Kidney epithelial cell (primary cell): ENCODE data around the gene EPPIN. TPM values are rescaled to one million over a fixed set of nuclear protein-coding genes. Genes with fewer than 3 reads are reported as not detected.
"Not testable (repeated sequence)": the region's sequence is repeated elsewhere in the genome, so short reads cannot be mapped to it uniquely, and the experiment has no call there.

Experiments
- DNase-seq: peaks from one replicate; pipeline ENCODE4 v3.0.0-alpha.2; 2010; ENCODE audit warnings: low read depth
- H3K27me3 ChIP-seq: 2 replicates; pipeline ENCODE4 v1.6.0; 2011; ENCODE audit warnings: low read length; ENCODE audit not compliant: control insufficient read depth, insufficient read depth
- H3K36me3 ChIP-seq: 2 replicates; pipeline ENCODE4 v1.5.1; 2011; ENCODE audit warnings: low read length; ENCODE audit not compliant: control insufficient read depth, insufficient read depth
- H3K4me3 ChIP-seq: 2 replicates; pipeline ENCODE4 v1.5.1; 2011; ENCODE audit warnings: low read depth, mild to moderate bottlenecking, control low read depth, low read length
- total RNA-seq: library from RNA; depleted of rRNA; stranded (reverse); fragments of >200 nt; gene quantifications from 2 replicates; pipeline ENCODE4 v1.2.3, GENCODE V29; 2015
- TF ChIP-seq, protein P1 (sequence below): IDR thresholded peaks from 2 replicates; pipeline ENCODE4 v1.5.1; 2011; ENCODE audit warnings: mild to moderate bottlenecking, moderate library complexity, low read length, control low read depth, inconsistent platforms; ENCODE audit not compliant: insufficient read depth, poor library complexity, severe bottlenecking

Gene EPPIN
- total RNA-seq, 1 donor from 2014 or later, result not detected

GRCh38 chr20:45583502-45583901 lies 36.3 kb upstream of the EPPIN start:
- TF ChIP-seq, protein P1, sequence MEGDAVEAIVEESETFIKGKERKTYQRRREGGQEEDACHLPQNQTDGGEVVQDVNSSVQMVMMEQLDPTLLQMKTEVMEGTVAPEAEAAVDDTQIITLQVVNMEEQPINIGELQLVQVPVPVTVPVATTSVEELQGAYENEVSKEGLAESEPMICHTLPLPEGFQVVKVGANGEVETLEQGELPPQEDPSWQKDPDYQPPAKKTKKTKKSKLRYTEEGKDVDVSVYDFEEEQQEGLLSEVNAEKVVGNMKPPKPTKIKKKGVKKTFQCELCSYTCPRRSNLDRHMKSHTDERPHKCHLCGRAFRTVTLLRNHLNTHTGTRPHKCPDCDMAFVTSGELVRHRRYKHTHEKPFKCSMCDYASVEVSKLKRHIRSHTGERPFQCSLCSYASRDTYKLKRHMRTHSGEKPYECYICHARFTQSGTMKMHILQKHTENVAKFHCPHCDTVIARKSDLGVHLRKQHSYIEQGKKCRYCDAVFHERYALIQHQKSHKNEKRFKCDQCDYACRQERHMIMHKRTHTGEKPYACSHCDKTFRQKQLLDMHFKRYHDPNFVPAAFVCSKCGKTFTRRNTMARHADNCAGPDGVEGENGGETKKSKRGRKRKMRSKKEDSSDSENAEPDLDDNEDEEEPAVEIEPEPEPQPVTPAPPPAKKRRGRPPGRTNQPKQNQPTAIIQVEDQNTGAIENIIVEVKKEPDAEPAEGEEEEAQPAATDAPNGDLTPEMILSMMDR, result no peak
- H3K4me3 ChIP-seq, result no peak overlapping the region
- peaks cover 3% of the 10 kb centered on the region for H3K27me3 ChIP-seq
- H3K36me3 ChIP-seq, result no peaks in the 10 kb centered on the region
- no peak for DNase-seq

DNA sequence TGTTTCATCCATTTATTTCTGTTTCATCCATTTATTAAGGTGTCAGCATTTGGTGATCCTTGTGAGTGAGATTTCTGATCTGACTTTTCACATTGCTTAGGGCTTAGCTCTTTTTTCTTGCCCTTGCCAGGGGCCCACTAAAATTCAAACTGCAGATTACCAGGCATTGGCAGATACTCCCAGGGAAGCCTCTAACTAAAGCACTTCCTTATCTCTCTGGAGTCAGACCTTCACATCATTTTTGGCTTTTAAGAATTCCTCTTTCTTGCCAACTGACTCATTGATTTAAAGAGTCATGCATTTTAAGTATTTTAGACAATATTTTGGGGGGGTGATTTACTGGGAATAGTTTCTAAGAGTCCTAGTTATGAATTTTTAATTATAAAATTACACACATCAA lies 34.5 kb upstream of the EPPIN start:
- DNase-seq, result no peak
- Histone ChIP-seq H3K27me3 (peaks cover 3% of the 10 kb centered on the region), H3K36me3 (no peaks in the 10 kb centered on the region), H3K4me3 (no peak overlapping the region)
- TF ChIP-seq, protein P1, result no peak

GRCh38 chr20:45579184-45579583 lies 32.0 kb upstream of the EPPIN start, which contains the start of gene WFDC8:
TSS of gene WFDC8 (minus strand) at chr20:45579284. CDS start at chr20:45579247, 37 bp downstream.
- TF ChIP-seq, protein P1, result no peak
- Histone ChIP-seq H3K36me3 (no peaks in the 10 kb centered on the region), H3K27me3 (peaks cover 3% of the 10 kb centered on the region), H3K4me3 (no peak within 1 kb of the TSS)
- no peak for DNase-seq

GRCh38 chr20:45578231-45578630 lies 31.0 kb upstream of the EPPIN start:
- peaks cover 3% of the 10 kb centered on the region for H3K27me3 ChIP-seq
- H3K36me3 ChIP-seq, result no peaks in the 10 kb centered on the region
- TF ChIP-seq, protein P1, result no peak
- DNase-seq, result no peak
- no peak overlapping the region for H3K4me3 ChIP-seq

GRCh38 chr20:45576995-45577394 lies 29.8 kb upstream of the EPPIN start:
- TF ChIP-seq, protein P1, result no peak
- H3K27me3 ChIP-seq, result peaks cover 3% of the 10 kb centered on the region
- no peaks in the 10 kb centered on the region for H3K36me3 ChIP-seq
- no peak overlapping the region for H3K4me3 ChIP-seq
- DNase-seq, result no peak

DNA sequence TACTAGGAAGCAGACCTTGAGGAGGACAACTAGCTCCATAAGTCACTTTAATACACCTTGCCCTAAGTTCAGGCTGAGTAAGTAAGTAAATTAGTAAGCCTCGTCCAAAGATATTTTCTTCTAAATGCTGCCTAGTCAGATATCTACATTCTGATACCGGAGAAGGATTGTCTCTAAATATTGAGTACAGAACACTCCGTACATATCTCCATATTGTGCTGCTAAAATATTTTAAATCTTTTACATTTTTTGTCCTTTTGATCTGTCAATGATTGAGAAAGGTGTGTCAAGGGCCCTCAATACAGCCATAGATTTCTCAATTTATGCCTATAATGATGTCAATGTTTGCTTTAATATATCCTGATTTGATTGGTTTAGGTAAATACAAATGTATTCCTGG lies 28.7 kb upstream of the EPPIN start:
- no peaks in the 10 kb centered on the region for H3K36me3 ChIP-seq
- no peak for DNase-seq
- TF ChIP-seq, protein P1, result no peak

DNA sequence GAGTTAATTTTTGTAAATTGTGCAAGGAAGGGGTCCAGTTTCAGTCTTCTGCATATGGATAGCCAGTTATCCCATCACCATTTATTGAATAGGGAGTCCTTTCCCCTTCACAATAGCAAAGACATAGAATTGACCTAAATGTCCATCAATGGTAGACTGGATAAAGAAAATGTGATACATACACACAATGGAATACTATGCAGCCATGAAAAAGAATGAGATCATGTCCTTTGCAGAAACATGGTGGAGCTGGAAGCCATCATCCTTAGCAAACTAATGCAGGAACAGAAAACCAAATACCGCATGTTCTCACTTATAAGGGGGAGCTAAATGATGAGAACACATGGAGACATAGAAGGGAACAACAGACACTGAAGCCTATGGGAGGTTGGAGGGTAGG lies 22.4 kb upstream of the EPPIN start:
- H3K4me3 ChIP-seq, H3K36me3 ChIP-seq, DNase-seq, H3K27me3 ChIP-seq: not testable (repeated sequence)

More for the DNA sequence above, 28.7 kb upstream of the EPPIN start:
- Histone ChIP-seq H3K4me3 (no peak overlapping the region), H3K27me3 (peaks cover 3% of the 10 kb centered on the region)
